Activated T-cell treated with anti-CD3 and anti-CD28 coated beads, Interleukin-2, amount 50 U/mL, for 24 hours (primary cell): ENCODE results near the gene EXOC3L2.

ENCODE experiments used
- DNase-seq: peaks from one replicate; pipeline ENCODE4 v3.0.0-alpha.2; 2020
- H3K27ac Mint-ChIP-seq: 2 replicates; pipeline ENCODE4 v1.8.0; 2020; ENCODE audit warnings: mild to moderate bottlenecking, mixed read lengths
- H3K27me3 Mint-ChIP-seq: 2 replicates; pipeline ENCODE4 v1.8.0; 2020; ENCODE audit warnings: mixed read lengths
- H3K36me3 Mint-ChIP-seq: 2 replicates; pipeline ENCODE4 v1.8.0; 2020; ENCODE audit warnings: low read depth, mixed read lengths
- H3K4me1 Mint-ChIP-seq: 2 replicates; pipeline ENCODE4 v1.8.0; 2020; ENCODE audit warnings: low read depth, mixed read lengths
- H3K4me3 Mint-ChIP-seq: 2 replicates; pipeline ENCODE4 v1.8.0; 2020; ENCODE audit warnings: mild to moderate bottlenecking, moderate library complexity, mixed read lengths
- H3K9me3 Mint-ChIP-seq: 2 replicates; pipeline ENCODE4 v1.8.0; 2020; ENCODE audit warnings: mixed read lengths

Gene EXOC3L2

DNA sequence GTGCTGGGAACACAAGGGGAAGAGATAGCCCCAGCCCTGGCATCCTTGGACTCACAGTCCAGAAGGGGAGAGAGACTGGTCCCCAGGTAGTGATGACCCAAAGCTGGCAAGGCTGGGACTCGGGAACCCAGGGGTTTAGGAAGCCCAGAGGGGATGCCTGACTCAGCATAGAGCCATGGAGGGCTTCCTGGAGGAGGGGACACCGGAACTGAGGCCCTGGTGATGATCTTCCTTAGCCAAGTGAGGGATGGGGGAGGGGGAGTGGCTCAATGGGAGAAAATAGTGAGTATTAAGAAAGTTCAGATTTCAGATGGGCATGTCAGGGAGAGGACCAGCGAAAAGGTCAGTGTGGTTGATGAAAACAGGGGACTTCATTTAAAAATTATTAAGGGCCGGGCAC lies 26.8 kb downstream of the EXOC3L2 start:
- DNase-seq: no peak
- Mint-ChIP-seq H3K27ac (no peak overlapping the region), H3K4me3 (no peak overlapping the region), H3K27me3 (peaks cover 59% of the 10 kb centered on the region), H3K9me3 (no peaks in the 10 kb centered on the region), H3K36me3 (no peaks in the 10 kb centered on the region), H3K4me1 (no peaks in the 10 kb centered on the region)

GRCh38 chr19:45217957-45218334 lies 27.3 kb downstream of the EXOC3L2 start:
- peaks cover 60% of the 10 kb centered on the region for H3K27me3 Mint-ChIP-seq
- DNase-seq: no peak
- H3K27ac Mint-ChIP-seq: no peak overlapping the region
- no peaks in the 10 kb centered on the region for H3K4me1 Mint-ChIP-seq
- no peaks in the 10 kb centered on the region for H3K9me3 Mint-ChIP-seq
- H3K36me3 Mint-ChIP-seq: no peaks in the 10 kb centered on the region
- no peak overlapping the region for H3K4me3 Mint-ChIP-seq

DNA sequence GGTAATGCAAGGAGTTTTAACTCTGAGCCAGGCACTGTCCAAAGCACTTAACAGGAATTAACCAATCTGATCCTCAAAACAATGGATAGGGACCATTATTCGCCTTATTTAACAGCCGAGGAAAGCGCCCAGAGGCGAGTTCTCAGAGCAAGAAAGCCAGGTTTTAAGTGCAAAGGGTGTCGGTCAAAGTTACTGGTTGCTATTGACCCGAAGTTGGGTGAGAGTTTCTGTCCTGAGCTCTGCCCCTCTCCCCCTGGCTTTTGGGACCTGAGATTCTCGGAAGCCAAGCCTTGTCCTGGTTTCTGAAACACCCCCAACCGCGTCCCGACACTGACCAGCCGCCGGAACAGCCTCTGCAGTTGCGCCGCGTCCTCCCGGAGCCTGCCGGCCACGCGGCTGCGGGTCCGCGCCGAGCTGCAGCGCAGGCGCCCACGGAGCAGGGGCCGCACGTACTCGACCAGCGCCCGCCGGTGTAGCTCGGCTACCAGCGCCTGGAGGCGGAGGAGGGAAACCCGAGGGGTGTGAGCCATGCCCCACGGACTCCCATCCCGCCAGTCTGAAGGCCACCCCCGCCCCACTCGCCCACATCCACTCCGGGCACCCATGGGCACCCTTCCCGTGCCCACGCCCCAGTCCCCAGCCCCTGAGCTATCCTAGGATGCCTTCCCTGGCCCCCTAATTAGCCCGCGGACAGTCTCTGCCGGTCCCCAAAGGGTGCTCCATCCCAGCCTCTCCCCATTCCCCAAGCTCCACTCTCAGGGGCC lies 27.8 kb downstream of the EXOC3L2 start:
- H3K9me3 Mint-ChIP-seq: no peaks in the 10 kb centered on the region
- no peak for DNase-seq
- no peak overlapping the region for H3K4me3 Mint-ChIP-seq
- H3K27me3 Mint-ChIP-seq: peaks cover 62% of the 10 kb centered on the region
- H3K4me1 Mint-ChIP-seq: no peaks in the 10 kb centered on the region
- H3K36me3 Mint-ChIP-seq: no peaks in the 10 kb centered on the region
- no peak overlapping the region for H3K27ac Mint-ChIP-seq

DNA sequence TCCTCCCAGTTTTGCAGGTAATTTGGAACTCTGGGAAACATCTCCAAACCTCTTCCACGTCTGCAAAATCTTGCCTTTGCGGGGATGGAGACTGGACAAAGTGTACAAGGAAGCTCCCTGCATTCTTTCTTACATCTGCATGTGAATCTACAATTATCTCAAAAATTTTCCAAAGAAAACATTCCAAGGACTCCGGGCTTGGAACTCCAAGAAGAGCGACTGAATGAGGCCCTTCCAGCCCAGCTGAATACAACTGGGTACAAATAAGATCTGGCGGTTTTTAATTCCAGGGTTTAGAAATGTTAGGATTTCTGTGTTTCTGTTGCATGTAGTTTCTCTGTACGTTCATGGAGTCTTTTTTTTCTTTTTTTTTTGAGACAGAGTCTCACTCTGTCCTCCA lies 28.5 kb downstream of the EXOC3L2 start:
- DNase-seq: no peak
- Mint-ChIP-seq H3K4me3 (no peak overlapping the region), H3K27me3 (peaks cover 57% of the 10 kb centered on the region), H3K9me3 (no peaks in the 10 kb centered on the region), H3K4me1 (no peaks in the 10 kb centered on the region), H3K36me3 (no peaks in the 10 kb centered on the region), H3K27ac (no peak overlapping the region)

DNA sequence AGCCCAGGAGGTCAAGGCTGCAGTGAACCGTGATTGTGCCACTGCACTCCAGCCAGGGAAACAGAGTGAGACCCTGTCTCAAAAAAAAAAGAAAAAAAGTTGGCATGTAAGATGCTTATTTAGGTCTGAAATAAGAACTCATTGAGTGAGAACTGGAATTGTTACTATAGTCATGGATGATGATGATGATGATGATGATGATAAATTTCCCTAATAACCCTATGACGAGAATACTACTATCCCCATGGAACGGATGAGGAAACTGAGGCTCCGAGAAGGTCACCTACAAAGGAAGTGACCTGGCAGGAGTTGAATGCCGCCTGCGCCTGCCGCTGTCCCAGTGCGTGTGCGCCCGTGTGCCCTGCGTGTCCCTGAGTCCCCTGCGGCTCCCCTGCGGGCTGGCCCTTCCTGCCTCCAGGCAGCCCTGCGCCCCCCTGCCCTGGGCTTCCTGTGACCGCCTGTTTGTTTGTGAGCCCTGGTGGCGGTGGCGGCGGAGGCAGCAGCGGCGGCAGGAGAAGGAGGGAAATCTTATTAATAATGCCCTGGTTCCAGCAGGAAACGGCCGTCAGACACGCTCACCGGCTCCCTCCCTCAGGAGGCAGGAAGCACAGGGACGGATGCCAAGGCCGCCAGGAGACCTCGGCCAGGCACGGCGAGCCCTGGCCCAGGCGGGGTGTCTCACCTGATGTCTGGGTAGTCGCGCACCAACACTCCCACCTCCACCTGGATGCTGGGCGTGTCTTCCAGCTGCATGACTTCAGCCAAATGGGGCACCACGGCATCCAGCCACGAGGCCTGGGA lies 29.6 kb downstream of the EXOC3L2 start:
- DNase-seq: no peak
- peaks cover 57% of the 10 kb centered on the region for H3K27me3 Mint-ChIP-seq
- H3K9me3 Mint-ChIP-seq: no peaks in the 10 kb centered on the region
- H3K4me3 Mint-ChIP-seq: no peak overlapping the region
- H3K36me3 Mint-ChIP-seq: no peaks in the 10 kb centered on the region
- no peaks in the 10 kb centered on the region for H3K4me1 Mint-ChIP-seq
- H3K27ac Mint-ChIP-seq: no peak overlapping the region

GRCh38 chr19:45213031-45213430 lies 32.2 kb downstream of the EXOC3L2 start:
- Mint-ChIP-seq H3K4me3 (no peak overlapping the region), H3K27me3 (peaks cover 39% of the 10 kb centered on the region), H3K27ac (no peak overlapping the region), H3K36me3 (no peaks in the 10 kb centered on the region), H3K9me3 (no peaks in the 10 kb centered on the region), H3K4me1 (no peaks in the 10 kb centered on the region)
- no peak for DNase-seq

- no peaks in the 10 kb centered on the region for H3K4me1 Mint-ChIP-seq
- H3K36me3 Mint-ChIP-seq: no peaks in the 10 kb centered on the region
- peaks cover 33% of the 10 kb centered on the region for H3K27me3 Mint-ChIP-seq
- H3K27ac Mint-ChIP-seq: no peak overlapping the region
- no peak for DNase-seq
- H3K9me3 Mint-ChIP-seq: no peaks in the 10 kb centered on the region
- H3K4me3 Mint-ChIP-seq: no peak overlapping the region
Measured at GRCh38 chr19:45211751-45212381, 33.3 kb downstream of the EXOC3L2 start.

DNA sequence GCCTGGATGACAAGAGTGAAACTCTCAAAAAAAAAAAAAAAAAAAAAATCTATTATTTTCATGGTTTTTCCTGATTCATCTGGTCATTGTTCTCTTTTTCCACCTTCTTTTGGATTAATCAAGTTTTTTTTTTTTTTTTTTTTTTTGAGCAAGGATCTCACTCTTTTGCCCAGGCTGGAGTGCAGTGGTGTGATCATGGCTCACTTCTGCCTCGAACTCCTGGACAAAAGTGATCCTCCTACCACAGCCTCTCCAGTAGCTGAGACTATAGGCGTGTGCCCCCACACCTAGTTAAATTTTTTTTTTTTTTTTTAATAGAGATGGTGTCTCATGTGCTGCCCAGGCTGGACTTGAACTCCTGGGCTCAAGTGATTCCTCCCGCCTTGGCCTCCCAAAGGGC lies 38.9 kb downstream of the EXOC3L2 start:
- H3K4me1 Mint-ChIP-seq: no peaks in the 10 kb centered on the region
- no peak overlapping the region for H3K27ac Mint-ChIP-seq
- no peaks in the 10 kb centered on the region for H3K9me3 Mint-ChIP-seq
- H3K4me3 Mint-ChIP-seq: no peak overlapping the region
- DNase-seq: no peak
- peaks cover 3% of the 10 kb centered on the region for H3K27me3 Mint-ChIP-seq
- no peaks in the 10 kb centered on the region for H3K36me3 Mint-ChIP-seq

DNA sequence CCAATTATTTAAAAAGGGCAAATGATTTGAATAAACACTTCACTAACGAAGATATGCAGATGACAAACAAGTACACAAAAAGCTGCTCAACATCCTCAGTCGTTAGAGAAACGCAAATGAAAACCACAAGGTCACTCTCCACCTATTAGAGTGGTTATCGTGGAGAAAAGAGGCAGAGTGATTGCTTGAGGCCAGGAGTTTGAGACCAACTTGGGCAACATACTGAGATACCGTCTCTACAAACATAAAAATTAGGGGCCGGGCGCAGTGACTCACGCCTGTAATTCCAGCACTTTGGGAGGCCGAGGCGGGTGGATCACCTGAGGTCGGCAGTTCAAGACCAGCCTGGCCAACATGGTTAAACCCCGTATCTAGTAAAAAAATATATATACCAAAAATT lies 39.4 kb downstream of the EXOC3L2 start:
- Mint-ChIP-seq H3K27ac (no peak overlapping the region), H3K9me3 (no peaks in the 10 kb centered on the region), H3K4me1 (no peaks in the 10 kb centered on the region), H3K36me3 (no peaks in the 10 kb centered on the region), H3K4me3 (no peak overlapping the region), H3K27me3 (no peaks in the 10 kb centered on the region)
- DNase-seq: no peak

DNA sequence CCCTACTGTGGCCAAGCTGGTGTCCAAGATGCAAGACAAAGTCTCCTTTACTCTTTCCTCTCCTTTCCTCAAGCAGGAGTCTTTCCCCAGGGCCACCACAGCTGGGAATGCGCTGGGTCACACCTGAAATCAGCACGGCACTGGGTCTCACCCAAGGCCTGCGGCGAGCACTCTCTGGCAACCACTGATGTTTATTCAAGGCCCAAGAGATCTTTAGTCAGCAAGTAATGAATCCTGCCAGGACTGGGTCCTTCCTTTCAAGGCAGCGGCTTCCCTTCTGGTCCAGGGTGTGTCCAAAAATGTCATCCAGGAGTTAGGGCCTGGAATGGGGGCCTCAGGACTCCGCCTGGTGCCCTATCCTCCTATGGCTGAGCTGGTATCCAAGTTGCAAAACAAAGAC lies 42.6 kb downstream of the EXOC3L2 start:
- no peaks in the 10 kb centered on the region for H3K9me3 Mint-ChIP-seq
- no peaks in the 10 kb centered on the region for H3K27me3 Mint-ChIP-seq
- no peaks in the 10 kb centered on the region for H3K4me1 Mint-ChIP-seq
- H3K27ac Mint-ChIP-seq: no peak overlapping the region
- no peak overlapping the region for H3K4me3 Mint-ChIP-seq
- H3K36me3 Mint-ChIP-seq: no peaks in the 10 kb centered on the region
- DNase-seq: no peak

DNA sequence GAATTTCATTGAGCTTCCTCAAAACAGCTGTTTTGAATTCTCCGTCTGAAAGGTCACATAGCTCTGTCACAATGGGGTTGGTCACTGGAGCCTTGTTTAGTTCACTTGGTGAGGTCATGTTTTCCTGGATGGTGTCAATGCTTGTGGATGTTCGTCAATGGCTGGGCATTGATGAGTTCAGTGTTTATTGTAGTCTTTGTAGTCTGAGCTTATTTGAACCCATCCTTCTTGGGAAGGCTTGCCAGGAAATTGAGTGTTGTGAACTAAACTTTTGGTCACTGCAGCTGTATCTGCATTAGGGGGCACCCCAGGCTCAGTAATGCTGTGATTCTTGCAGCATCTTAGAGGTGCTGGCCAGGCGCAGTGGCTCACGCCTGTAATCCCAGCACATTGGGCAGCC lies 44.6 kb downstream of the EXOC3L2 start:
- Mint-ChIP-seq H3K27ac (no peak overlapping the region), H3K9me3 (no peaks in the 10 kb centered on the region), H3K4me1 (no peaks in the 10 kb centered on the region), H3K36me3 (no peaks in the 10 kb centered on the region), H3K27me3 (no peaks in the 10 kb centered on the region), H3K4me3 (no peak overlapping the region)
- DNase-seq: no peak

DNA sequence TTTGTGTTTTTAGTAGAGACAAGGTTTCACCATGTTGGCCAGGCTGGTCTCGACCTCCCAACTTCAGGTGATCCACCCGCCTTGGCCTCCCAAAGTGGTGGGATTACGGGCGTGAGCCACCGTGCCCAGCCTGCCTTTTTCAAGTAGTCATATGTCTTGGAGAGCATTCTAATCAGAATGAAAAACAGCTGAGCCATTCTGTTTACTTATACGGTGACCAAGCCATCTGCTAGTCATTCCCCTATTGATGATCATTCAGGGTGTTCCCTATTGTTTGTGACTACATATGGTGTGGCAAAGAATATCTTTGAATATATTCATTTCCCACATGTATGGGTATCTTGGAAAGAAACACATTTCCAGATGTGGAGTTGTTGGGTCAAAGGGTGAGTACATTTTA lies 49.4 kb downstream of the EXOC3L2 start:
- Mint-ChIP-seq H3K4me1 (no peaks in the 10 kb centered on the region), H3K27me3 (no peaks in the 10 kb centered on the region), H3K36me3 (no peaks in the 10 kb centered on the region), H3K27ac (no peak overlapping the region), H3K4me3 (no peak overlapping the region), H3K9me3 (no peaks in the 10 kb centered on the region)
- DNase-seq: no peak

DNA sequence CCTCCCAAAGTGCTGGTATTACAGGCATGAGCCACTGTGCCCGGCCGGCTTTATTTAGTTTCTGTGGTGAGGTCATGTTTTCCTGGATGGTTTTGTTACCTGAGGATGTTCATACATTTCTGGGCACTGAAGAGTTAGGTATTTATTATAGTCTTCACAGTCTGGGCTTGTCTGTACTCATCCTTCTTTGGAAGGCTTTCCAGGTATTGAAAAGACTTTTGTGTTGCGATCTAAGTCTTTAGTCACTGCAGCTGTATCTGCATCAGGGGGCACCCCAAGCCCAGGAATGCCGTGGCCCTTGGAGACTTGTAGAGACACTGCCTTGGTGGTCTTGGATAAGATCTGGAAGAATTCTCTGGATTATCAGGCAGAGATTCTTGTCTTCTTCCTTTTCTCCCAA lies 53.8 kb downstream of the EXOC3L2 start:
- Mint-ChIP-seq H3K9me3 (no peaks in the 10 kb centered on the region), H3K36me3 (peaks cover 2% of the 10 kb centered on the region), H3K27ac (no peak overlapping the region), H3K4me1 (peaks cover 3% of the 10 kb centered on the region), H3K27me3 (no peaks in the 10 kb centered on the region), H3K4me3 (no peak overlapping the region)
- no peak for DNase-seq

GRCh38 chr19:45189971-45190370 lies 55.2 kb downstream of the EXOC3L2 start:
- Mint-ChIP-seq H3K9me3 (no peaks in the 10 kb centered on the region), H3K36me3 (peaks cover 2% of the 10 kb centered on the region), H3K4me1 (peaks cover 3% of the 10 kb centered on the region), H3K27me3 (no peaks in the 10 kb centered on the region), H3K4me3 (no peak overlapping the region), H3K27ac (no peak overlapping the region)
- no peak for DNase-seq
